Measurements from ENCODE around the gene GDF15.
A peak's percentile ranks its signal among the peaks of the same experiment; 100 is the strongest.
"Not testable (repeated sequence)": the region's sequence is repeated elsewhere in the genome, so short reads cannot be mapped to it uniquely, and the experiment has no call there.

The GDF15 gene

GRCh38 chr19:18364277-18364825 is 21.6 kb upstream of the GDF15 start:
- not testable (repeated sequence) for DNase-seq

- DNase-seq, result peak in 1 of 2 donors; percentile 17
Measured at GRCh38 chr19:18364826-18365528, 21.0 kb upstream of the GDF15 start.

DNA sequence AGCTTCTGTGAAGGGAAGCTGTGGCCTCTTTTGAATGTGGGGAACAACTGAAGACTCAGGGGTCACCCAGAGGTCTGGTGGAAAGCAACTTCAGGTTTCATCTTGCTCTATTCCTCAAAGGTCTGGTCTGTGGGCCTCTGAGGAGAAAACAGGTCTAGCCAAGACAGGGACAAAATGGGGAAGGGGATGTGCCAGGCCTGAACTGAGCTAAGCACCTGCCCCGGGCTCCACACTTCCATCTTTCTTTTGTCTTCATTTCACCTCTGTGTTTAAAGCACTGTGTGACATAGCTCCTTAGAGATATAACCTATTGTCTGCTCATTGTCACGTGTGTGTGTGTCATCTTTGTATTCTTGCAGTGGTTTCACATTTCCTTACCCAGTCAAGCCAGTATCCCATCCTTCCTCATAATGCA is 19.9 kb upstream of the GDF15 start:
- no peak for DNase-seq

GRCh38 chr19:18368504-18369222 is 17.3 kb upstream of the GDF15 start:
- no peak for DNase-seq

- no peak for DNase-seq
Measured at GRCh38 chr19:18373407-18373891, 12.5 kb upstream of the GDF15 start.

GRCh38 chr19:18373892-18374629 is 11.9 kb upstream of the GDF15 start:
- DNase-seq, result peak; percentile 63 to 88

DNA sequence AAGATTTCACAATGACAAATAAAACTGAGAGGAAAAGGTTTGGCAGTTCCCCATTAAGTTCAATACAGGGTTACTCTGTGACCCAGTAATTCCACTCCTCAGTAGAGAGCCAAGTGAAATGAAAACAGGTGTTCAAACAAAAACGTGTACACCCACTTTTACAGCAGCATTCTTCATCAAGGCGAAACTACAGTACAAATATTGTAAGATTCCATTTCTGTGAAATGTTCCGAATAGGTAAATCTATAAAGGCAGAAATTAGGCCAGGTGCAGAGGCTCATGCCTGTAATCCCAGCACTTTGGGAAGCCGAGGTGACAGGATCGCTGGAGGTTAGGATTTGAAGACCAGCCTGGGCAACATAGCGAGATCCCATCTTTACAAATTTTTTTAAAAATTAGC is 8.9 kb upstream of the GDF15 start:
- DNase-seq, result no peak

DNA sequence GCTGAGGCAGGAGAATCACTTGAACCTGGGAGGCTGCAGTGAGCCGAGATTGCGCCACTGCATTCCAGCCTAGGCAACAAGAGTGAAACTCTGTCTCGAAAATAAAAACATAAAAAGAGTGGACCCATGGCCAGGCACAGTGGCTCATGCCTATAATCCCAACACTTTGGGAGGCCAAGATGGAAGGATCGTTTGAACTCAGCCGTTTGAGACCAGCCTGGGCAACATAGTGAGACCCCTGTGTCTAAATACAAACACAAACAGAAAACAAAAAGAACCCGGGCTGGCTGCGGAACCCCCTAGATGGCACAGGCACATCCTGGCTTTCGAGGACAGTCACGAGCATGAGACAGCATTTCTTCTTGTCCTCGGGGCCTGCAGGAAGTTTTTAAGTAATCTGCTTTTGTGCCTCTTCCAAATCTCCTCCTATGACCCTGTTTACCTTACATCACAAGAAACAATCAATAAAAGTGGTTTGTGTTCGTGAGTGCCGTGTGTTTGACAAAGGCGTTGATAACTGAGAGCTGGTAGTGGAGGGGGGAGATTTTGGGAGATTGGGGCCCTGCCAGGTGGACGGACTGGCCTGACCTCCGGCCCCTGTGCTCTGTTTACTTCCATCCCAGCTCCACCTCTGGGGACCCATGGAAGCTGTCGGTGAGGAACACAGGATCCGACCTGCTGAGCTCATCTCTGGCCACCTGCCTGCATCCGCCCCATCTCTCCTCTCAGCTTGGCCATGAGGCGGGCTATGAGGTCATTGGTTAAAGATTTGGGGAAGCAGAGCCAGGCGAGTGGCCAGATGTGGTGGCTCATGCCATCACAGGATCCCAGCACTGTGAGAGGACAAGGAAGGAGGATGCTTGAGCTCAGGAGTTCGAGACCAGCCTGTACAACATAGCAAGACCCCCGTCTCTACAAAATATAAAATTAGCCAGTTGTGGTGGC is 5.9 kb upstream of the GDF15 start:
- DNase-seq, result peak in 1 of 2 donors; percentile 34

GRCh38 chr19:18380843-18381242 is 5.1 kb upstream of the GDF15 start:
- DNase-seq, result no peak

DNA sequence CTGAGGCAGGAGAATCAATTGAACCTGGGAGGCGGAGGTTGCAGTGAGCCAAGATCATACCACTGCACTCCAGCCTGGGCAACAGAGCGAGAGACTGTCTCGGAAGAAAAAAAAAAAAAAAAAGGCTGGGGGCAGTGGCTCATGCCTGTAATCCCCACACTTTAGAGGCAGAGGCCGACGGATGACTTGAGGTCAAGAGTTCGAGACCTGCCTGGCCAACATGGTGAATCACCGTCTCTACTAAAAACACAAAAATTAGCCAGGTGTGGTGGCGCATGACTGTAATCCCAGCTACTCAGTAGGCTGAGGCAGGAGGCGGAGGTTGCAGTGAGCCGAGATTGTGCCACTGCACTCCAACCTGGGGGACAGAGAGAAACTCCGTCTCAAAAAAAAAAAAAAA is 2.3 kb upstream of the GDF15 start:
- DNase-seq, result not testable (repeated sequence)

DNA sequence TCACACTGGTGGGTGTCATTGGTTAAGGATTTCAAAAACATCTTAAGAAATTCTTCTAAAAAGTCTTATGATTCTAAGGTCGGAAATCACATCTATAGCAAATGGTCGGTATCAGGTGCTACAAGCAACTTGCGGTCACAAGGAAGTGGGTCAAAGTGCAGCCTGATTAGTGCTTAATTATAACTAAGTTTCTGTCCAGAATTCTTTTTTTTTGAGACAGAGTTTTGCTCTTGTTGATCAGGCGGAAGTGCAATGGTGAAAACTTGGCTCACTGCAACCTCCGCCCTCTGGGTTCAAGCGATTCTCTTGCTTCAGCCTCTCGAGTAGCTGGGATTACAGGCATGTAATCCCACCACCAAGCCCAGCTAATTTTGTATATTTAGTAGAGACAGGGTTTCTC is 1.2 kb upstream of the GDF15 start:
- no peak for DNase-seq

DNA sequence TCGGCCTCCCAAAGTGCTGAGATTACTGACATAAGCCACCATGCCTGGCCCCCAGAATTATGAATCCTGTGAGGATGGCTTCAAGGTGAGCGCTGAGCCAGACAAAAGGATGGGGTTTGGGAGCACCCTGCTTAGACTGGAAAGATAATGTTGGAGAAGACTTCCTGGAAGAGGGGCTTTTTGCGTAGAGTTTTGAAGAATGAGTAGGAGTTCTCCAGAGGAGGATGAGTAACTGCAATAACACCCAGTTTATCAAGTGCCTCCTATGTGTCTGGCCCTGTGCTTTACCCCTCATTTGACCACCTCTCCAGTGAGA is 641 bp upstream of the GDF15 start:
- no peak for DNase-seq

DNA sequence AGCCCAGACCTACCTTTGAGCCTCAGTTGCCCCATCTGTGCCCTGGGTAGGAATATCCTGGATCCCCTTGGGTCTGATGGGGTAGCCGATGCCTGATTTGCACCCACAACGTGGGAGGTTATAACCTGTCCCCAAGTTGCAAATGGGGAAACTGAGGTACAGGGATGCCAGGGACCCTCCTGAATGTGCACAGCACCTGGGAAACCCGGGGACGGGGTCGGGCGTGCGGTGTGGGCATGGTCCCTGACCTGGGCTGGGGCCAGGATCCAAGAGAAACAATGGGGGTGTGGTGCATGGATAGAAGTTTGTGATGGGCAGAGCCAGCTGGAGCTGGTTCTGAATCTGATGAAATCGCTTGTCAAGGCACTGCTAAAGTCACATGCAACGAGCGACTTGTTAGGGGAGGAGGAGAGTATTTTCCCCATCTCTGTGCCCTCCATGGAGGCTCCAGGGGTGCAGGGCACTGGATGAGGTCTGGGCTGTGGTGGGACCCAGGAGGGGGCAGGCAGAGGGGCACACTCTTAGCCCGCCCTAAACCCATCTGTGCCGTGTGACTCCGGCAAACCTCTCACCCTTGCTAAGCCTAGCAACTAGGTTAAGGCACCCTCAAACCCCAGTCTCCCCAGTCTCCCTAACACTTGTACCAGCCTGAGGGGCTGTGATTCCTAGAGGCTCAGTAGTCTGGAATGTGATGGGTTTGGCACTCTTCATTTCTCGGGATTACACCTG is 749 bp downstream of the GDF15 start:
- no peak for DNase-seq

GRCh38 chr19:18388100-18388959 is 2.4 kb downstream of the GDF15 start:
- peak; percentile 84 to 85 for DNase-seq

DNA sequence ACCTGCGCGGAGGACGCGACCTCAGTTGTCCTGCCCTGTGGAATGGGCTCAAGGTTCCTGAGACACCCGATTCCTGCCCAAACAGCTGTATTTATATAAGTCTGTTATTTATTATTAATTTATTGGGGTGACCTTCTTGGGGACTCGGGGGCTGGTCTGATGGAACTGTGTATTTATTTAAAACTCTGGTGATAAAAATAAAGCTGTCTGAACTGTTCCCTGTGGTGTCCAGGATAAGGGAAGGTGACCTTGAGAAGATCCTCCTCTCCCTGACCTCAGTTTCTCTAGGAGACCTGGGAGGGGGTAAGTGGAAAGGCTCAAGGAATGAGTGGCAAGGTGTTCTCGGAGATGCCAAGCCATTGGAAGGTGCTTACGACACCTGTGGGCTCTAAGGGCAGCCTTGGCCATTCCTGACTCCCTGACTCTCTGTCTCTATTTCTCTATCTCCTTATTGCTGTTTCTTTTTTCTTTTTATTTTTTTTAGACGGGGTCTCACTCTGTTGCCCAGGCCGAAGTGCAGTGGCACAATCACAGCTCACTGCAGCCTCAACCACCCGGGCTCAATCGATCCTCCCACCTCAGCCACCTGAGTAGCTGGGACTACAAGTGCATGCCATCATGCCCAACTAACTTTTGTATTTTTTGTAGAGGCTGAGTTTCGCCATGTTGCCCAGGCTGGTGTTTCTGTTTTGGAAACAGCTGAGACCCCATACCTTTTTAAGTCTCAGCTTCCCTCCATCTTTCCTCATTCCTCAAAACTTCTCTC is 3.2 kb downstream of the GDF15 start:
- no peak for DNase-seq

GRCh38 chr19:18389726-18390064 is 3.7 kb downstream of the GDF15 start:
- DNase-seq, result no peak

DNA sequence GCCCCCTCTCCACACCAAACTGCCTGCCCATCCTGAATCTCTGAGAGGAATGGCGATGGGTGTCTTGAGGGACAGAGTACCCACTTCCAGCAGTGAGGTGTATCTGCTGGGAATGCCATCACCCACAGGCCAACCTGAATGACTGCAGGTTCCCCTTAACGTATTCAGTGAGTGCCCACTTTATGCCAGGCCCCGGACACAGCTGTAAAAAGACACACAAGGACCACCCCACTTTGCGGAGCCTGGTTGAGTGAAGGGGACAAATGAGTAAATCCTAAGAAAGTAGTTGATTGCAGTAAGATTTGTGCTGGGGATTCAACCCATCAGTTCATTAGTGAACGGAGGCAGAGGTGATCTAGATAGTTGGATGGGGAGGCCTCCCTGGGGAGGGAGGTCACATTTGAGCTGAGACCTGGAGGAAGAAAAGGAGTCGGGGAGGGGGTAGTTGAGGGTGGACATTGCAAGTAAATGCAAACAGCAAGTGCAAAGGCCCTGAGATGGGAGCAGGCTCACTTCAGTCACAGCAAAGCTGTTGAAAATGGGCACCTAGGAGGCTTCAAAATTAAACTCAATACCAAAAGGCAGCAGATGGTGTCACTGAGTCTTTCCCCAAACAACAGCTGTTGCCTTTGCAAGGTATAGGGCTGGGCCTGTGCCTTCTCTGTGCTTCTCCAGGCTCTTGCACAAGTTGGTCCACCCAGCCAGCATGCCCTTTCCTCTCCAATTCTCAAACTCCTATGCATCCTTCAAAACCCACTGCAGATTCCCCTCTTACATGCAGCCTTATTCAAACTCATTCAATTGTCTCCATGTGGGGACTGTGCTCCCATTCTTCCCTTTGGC is 4.3 kb downstream of the GDF15 start:
- DNase-seq, result no peak

DNA sequence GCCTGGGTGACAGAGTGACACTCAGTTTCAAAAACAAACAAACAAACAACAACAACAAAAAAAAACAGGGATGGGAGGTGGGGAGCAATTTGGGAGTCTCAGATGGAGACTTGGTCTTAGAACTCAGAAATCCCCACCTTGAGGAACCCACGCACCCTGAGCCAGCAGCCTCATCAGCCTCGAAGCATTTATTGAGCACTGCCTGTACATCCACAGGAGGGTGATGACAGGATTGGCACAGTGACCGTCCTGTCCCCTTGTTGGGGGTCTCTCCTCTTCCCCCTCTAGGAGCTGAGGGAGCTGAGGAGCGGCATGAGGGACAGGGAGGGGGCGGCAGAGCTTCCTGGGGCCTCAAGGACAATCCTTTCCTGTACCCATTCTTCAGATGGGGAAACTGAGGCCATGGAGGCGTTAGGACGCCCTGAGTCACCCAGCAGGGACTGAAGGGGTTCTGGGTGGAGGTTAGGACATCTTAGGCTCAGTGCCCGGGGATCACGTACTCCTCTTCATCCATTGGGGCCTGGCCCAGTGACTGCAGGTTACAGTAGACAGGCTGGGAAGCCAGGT is 5.6 kb downstream of the GDF15 start:
- no peak for DNase-seq

DNA sequence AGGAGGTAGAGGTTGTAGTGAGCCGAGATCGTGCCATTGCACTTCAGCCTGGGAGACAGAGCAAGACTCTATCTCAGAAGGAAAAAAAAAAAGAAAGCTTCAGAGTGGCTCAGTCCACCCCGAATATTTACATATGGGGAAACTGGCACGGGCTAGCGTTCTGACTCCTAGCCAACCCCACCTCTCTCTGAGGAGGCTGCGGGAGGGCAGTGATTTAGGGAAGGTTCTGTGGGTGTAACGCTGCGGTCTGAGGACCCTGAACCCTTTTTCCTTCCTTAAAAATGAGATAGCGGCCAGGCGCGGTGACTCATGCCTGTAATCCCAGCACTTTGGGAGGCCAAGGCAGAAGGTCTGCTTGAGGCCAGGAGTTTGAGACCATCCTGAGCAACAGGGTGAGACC is 6.5 kb downstream of the GDF15 start:
- peak; percentile 22 to 75 for DNase-seq

All from CD4-positive, alpha-beta T cell treated with Interleukin-4 for 1 hour (primary cell).